DND-41 (cell line): ENCODE results near the gene KRTAP17-1.

ENCODE experiments used
- ATAC-seq: fragments of 200-7000 bp; cut with Tn5 transposase; 3 replicates; pipeline ENCODE4 v1.9.1; 2021; ENCODE audit warnings: low read depth; ENCODE audit not compliant: insufficient read depth
- DNase-seq: peaks from one replicate; pipeline ENCODE4 v3.0.0-alpha.2; 2020
- H2AFZ ChIP-seq: 2 replicates; pipeline ENCODE4 v1.6.0; 2012; ENCODE audit warnings: low read depth, low read length
- H3K27ac ChIP-seq: 2 replicates; pipeline ENCODE4 v1.5.1; 2012; ENCODE audit warnings: low read length, inconsistent platforms
- H3K27me3 ChIP-seq: fragments of 200-600 bp; sonication (generic); 2 replicates; pipeline ENCODE4 v1.6.0; 2012; ENCODE audit warnings: low read length, mild to moderate bottlenecking, inconsistent platforms; ENCODE audit not compliant: insufficient read depth, poor library complexity
- H3K36me3 ChIP-seq: 2 replicates; pipeline ENCODE4 v1.5.1; 2012; ENCODE audit warnings: low read length, inconsistent platforms; ENCODE audit not compliant: insufficient read depth
- H3K4me1 ChIP-seq: 2 replicates; pipeline ENCODE4 v1.5.1; 2012; ENCODE audit warnings: mild to moderate bottlenecking, low read length; ENCODE audit not compliant: insufficient read depth
- H3K4me2 ChIP-seq: 2 replicates; pipeline ENCODE4 v1.6.0; 2012; ENCODE audit warnings: mild to moderate bottlenecking, moderate library complexity, low read length, inconsistent platforms; ENCODE audit not compliant: insufficient read depth
- H3K4me3 ChIP-seq, 2 experiments: fragments of 200-600 bp in 1 of 2; shearing (Covaris generic) in 1 of 2; 2 replicates each; pipeline ENCODE4 v1.5.1; 2012 to 2016; ENCODE audit warnings: inconsistent platforms in 2 of 2, low read length in 2 of 2, mild to moderate bottlenecking in 2 of 2, low read depth in 1 of 2, moderate library complexity in 1 of 2
- H3K79me2 ChIP-seq: 2 replicates; pipeline ENCODE4 v1.6.0; 2012; ENCODE audit warnings: low read length, inconsistent platforms; ENCODE audit not compliant: insufficient read depth
- H3K9ac ChIP-seq: 2 replicates; pipeline ENCODE4 v1.6.0; 2012; ENCODE audit warnings: low read depth, mild to moderate bottlenecking, inconsistent platforms, low read length, moderate library complexity
- H3K9me3 ChIP-seq: 2 replicates; pipeline ENCODE4 v1.5.1; 2012; ENCODE audit warnings: low read length, moderate library complexity, mild to moderate bottlenecking, inconsistent platforms; ENCODE audit not compliant: insufficient read depth, severe bottlenecking
- H4K20me1 ChIP-seq: 2 replicates; pipeline ENCODE4 v1.6.0; 2012; ENCODE audit warnings: low read length; ENCODE audit not compliant: insufficient read depth
- CTCF ChIP-seq: IDR thresholded peaks from 2 replicates; pipeline ENCODE4 v1.5.1; 2012; ENCODE audit warnings: borderline replicate concordance, low read length, moderate library complexity, mild to moderate bottlenecking; ENCODE audit not compliant: poor library complexity, severe bottlenecking; ENCODE audit errors: extremely low read depth
- EZH2 ChIP-seq: IDR thresholded peaks from 3 replicates; pipeline ENCODE4 v1.6.1; 2012; ENCODE audit warnings: borderline replicate concordance, low read depth, mild to moderate bottlenecking, moderate library complexity, low read length, inconsistent platforms; ENCODE audit not compliant: severe bottlenecking

The KRTAP17-1 gene

GRCh38 chr17:41340934-41341861 lies 25.7 kb upstream of the KRTAP17-1 start:
- H4K20me1 ChIP-seq, result no peaks in the 10 kb centered on the region
- H3K27me3 ChIP-seq, result peaks cover 3% of the 10 kb centered on the region
- H3K4me2 ChIP-seq, result no peak overlapping the region
- H3K4me3 ChIP-seq, result no peak overlapping the region
- DNase-seq (no peak), ATAC-seq (no peak)
- no peaks in the 10 kb centered on the region for H3K79me2 ChIP-seq
- H3K9ac ChIP-seq, result no peak overlapping the region
- no peaks in the 10 kb centered on the region for H3K9me3 ChIP-seq
- no peak overlapping the region for H2AFZ ChIP-seq
- TF ChIP-seq CTCF (no peak), EZH2 (no peak)
- H3K27ac ChIP-seq, result no peak overlapping the region
- no peaks in the 10 kb centered on the region for H3K4me1 ChIP-seq
- no peaks in the 10 kb centered on the region for H3K36me3 ChIP-seq

DNA sequence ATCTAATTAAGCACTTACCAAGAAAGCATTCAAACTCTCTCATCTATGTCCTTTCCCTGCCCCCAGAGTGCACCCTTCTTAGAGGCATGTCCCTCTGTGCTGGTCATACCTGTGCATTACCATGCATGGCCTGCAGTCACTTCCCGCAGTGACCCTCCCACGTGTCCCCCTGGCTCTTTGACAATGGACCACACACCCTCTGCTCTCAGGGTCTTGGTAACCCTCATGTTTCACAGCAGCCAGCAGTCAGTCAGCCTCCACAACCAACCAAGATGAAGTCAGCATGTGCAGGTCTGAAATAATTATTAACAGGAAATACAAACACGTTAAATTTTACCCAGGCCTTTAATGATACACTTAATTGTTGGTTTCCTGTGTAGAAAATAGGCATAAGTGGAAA lies 25.0 kb upstream of the KRTAP17-1 start:
- Histone ChIP-seq H3K27me3 (peaks cover 3% of the 10 kb centered on the region), H3K4me1 (no peaks in the 10 kb centered on the region), H3K4me3 (no peak overlapping the region), H3K79me2 (no peaks in the 10 kb centered on the region), H3K36me3 (no peaks in the 10 kb centered on the region), H3K4me2 (no peak overlapping the region), H3K9me3 (no peaks in the 10 kb centered on the region), H3K27ac (no peak overlapping the region), H3K9ac (no peak overlapping the region), H2AFZ (no peak overlapping the region), H4K20me1 (no peaks in the 10 kb centered on the region)
- ATAC-seq (no peak), DNase-seq (no peak)
- TF ChIP-seq CTCF (no peak), EZH2 (no peak)

- DNase-seq (no peak), ATAC-seq (no peak)
- peaks cover 3% of the 10 kb centered on the region for H3K27me3 ChIP-seq
- H4K20me1 ChIP-seq, result no peaks in the 10 kb centered on the region
- H3K36me3 ChIP-seq, result no peaks in the 10 kb centered on the region
- H3K9me3 ChIP-seq, result no peaks in the 10 kb centered on the region
- H3K4me1 ChIP-seq, result no peaks in the 10 kb centered on the region
- no peak overlapping the region for H3K27ac ChIP-seq
- H2AFZ ChIP-seq, result no peak overlapping the region
- H3K79me2 ChIP-seq, result no peaks in the 10 kb centered on the region
- no peak overlapping the region for H3K9ac ChIP-seq
- no peak overlapping the region for H3K4me3 ChIP-seq
- H3K4me2 ChIP-seq, result no peak overlapping the region
- no peak for TF ChIP-seq EZH2
- no peak for TF ChIP-seq CTCF
Measured at GRCh38 chr17:41339571-41340172, 24.2 kb upstream of the KRTAP17-1 start.
